ENCODE measurements around the gene ASPM. TPM values are rescaled to one million over a fixed set of nuclear protein-coding genes. Genes with fewer than 3 reads are reported as not detected.

The ASPM gene
- total and polyA plus RNA-seq, 2 of the 8 experiments (the other 6 are each of a cell fraction or from before 2014, with no cell fraction given), result 5.1 to 50.3 TPM

- Histone ChIP-seq H3K4me2 (ENCODE audit: insufficient read depth in 1 of 2, low read depth in 2 of 2, low read length in 2 of 2) (no peak overlapping the region), H3K18ac (ENCODE audit: extremely low read depth, low read length) (no peak overlapping the region), H2AFZ (ENCODE audit: low read length) (no peak overlapping the region), H3K56ac (replicated peaks; ENCODE audit: insufficient read length, low read depth, low read length) (no peak overlapping the region), H3K27me3 (replicated peaks in 1 of 4; ENCODE audit: control insufficient read depth in 3 of 4, extremely low read depth in 1 of 4, insufficient read depth in 3 of 4, low read length in 3 of 4) (no peaks in the 10 kb centered on the region), H4K91ac (replicated peaks; ENCODE audit: insufficient read length, low read length) (no peak overlapping the region), H3K79me1 (ENCODE audit: low read depth, low read length) (no peaks in the 10 kb centered on the region), H2AK5ac (ENCODE audit: low read depth, low read length) (no peak overlapping the region), H2BK15ac (ENCODE audit: low read length) (no peak overlapping the region), H3K27ac (ENCODE audit: low read depth, low read length) (no peak overlapping the region), H4K20me1 (replicated peaks in 1 of 2; ENCODE audit: control insufficient read depth in 1 of 2, insufficient read depth in 2 of 2, low read length in 2 of 2) (no peaks in the 10 kb centered on the region), H4K5ac (ENCODE audit: insufficient read length, low read depth, low read length) (no peak overlapping the region), H3K36me3 (ENCODE audit: control insufficient read depth in 2 of 4, insufficient read depth in 4 of 4, low read length in 3 of 4) (peaks cover 0 to 33% (median 2%) of the 10 kb centered on the region in 4 experiments; a peak in 3 of 8 replicates), H3K9me3 (ENCODE audit: insufficient read depth in 2 of 2, low read depth in 1 of 2, low read length in 1 of 2) (no peaks in the 10 kb centered on the region), H3K4me3 (ENCODE audit: extremely low read depth in 1 of 4, insufficient read depth in 2 of 4, low read depth in 3 of 4, low read length in 4 of 4) (no peak overlapping the region), H3K79me2 (ENCODE audit: control insufficient read depth in 1 of 2, insufficient read depth in 2 of 2, low read length in 2 of 2) (no peaks in the 10 kb centered on the region), H3K14ac (ENCODE audit: insufficient read length) (no peak overlapping the region), H4K8ac (ENCODE audit: extremely low read depth, insufficient read depth, low read length) (no peak overlapping the region), H2BK120ac (replicated peaks; ENCODE audit: low read depth, low read length) (no peak overlapping the region), H2BK5ac (ENCODE audit: low read depth, low read length) (no peak overlapping the region), H2BK20ac (ENCODE audit: low read length) (no peak overlapping the region), H3K9ac (replicated peaks in 1 of 4; ENCODE audit: extremely low read depth in 1 of 4, low read depth in 3 of 4, low read length in 3 of 4) (no peak overlapping the region), H3K23me2 (ENCODE audit: low read depth, low read length) (no peaks in the 10 kb centered on the region), H2BK12ac (ENCODE audit: low read depth, low read length) (no peak overlapping the region), H3K23ac (ENCODE audit: insufficient read length) (no peak overlapping the region), H3K4ac (replicated peaks; ENCODE audit: insufficient read length, low read depth, low read length) (no peak overlapping the region), H3K4me1 (replicated peaks in 1 of 4; ENCODE audit: control insufficient read depth in 3 of 4, insufficient read depth in 4 of 4, low read length in 3 of 4) (no peaks in the 10 kb centered on the region)
- DNase-seq (ENCODE audit: low read depth in 1 of 2, low spot score in 2 of 2) (no peak), FAIRE-seq (no peak)
- 84% methylated on average over 2 of the region's 2 CpGs; no CpG with 5 or more reads in 1 of the 2 experiments for WGBS, 2 experiments (ENCODE audit: extremely low coverage in 1 of 2, insufficient coverage in 1 of 2, insufficient read length in 1 of 2, insufficient replicate concordance in 2 of 2, low coverage in 1 of 2, low lambda C conversion rate in 2 of 2, missing lambda C conversion rate in 1 of 2)
- ChIA-PET POLR2A (ENCODE audit: partially characterized antibody) (no interaction called here), CTCF (ENCODE audit: partially characterized antibody) (interaction anchor here (0.6 to 0.7 kb wide), 2 partner anchors 72 to 1504 kb away, joined by 3 read pairs; no protein-coding TSS in a partner anchor)
- TF ChIP-seq ATF3 (IDR thresholded peaks at IDR 0.05; ENCODE audit: insufficient read depth, low read depth, low read length), result no peak
- no peak for TF ChIP-seq CTCF (IDR thresholded peaks at IDR 0.05; ENCODE audit: control extremely low read depth in 1 of 3, insufficient read depth in 1 of 3, low read depth in 1 of 3, low read length in 3 of 3)
- TF ChIP-seq JUN (IDR thresholded peaks at IDR 0.05; ENCODE audit: low read depth, low read length), result no peak
- no peak for TF ChIP-seq NRF1 (IDR thresholded peaks at IDR 0.05; ENCODE audit: low read depth, low read length)
- no peak for TF ChIP-seq PHF8 (conservative IDR thresholded peaks at IDR 0.05; ENCODE audit: low read depth, low read length)
- TF ChIP-seq YY1 (IDR thresholded peaks at IDR 0.05; ENCODE audit: low read depth, low read length), result no peak
- TF ChIP-seq TAF1 (IDR thresholded peaks at IDR 0.05; ENCODE audit: low read depth, low read length), result no peak
- TF ChIP-seq SIX5 (IDR thresholded peaks at IDR 0.05; ENCODE audit: low read depth, low read length), result no peak
- no peak for TF ChIP-seq HDAC2 (IDR thresholded peaks at IDR 0.05; ENCODE audit: borderline replicate concordance in 1 of 2, low read depth in 2 of 2, low read length in 2 of 2)
- TF ChIP-seq EGR1 (IDR thresholded peaks at IDR 0.05; ENCODE audit: borderline replicate concordance, low read depth, low read length), result no peak
- no peak for TF ChIP-seq POLR2A (IDR thresholded peaks at IDR 0.05; ENCODE audit: control extremely low read depth in 1 of 2, low read depth in 2 of 2, low read length in 2 of 2)
- TF ChIP-seq SRF (IDR thresholded peaks at IDR 0.05; ENCODE audit: low read depth, low read length), result no peak
Observed at GRCh38 chr1:197174818-197175217, 28.3 kb upstream of the ASPM start.

All from H1 (cell line).